AG09319 (cell line): Measurements from ENCODE around the gene LGALS3BP.

ENCODE experiments used
- DNase-seq: peaks from one replicate; pipeline ENCODE4 v3.0.0-alpha.2; 2010; ENCODE audit warnings: low read depth; ENCODE audit errors: extremely low read depth
- TF ChIP-seq, protein P1 (sequence below): IDR thresholded peaks from 2 replicates; pipeline ENCODE4 v1.5.1; 2011; ENCODE audit warnings: low read depth, mild to moderate bottlenecking, inconsistent platforms, low read length, moderate library complexity

The LGALS3BP gene

GRCh38 chr17:78973792-78974520, 5.8 kb downstream of the LGALS3BP start:
- no peak for DNase-seq
- TF ChIP-seq, protein P1, sequence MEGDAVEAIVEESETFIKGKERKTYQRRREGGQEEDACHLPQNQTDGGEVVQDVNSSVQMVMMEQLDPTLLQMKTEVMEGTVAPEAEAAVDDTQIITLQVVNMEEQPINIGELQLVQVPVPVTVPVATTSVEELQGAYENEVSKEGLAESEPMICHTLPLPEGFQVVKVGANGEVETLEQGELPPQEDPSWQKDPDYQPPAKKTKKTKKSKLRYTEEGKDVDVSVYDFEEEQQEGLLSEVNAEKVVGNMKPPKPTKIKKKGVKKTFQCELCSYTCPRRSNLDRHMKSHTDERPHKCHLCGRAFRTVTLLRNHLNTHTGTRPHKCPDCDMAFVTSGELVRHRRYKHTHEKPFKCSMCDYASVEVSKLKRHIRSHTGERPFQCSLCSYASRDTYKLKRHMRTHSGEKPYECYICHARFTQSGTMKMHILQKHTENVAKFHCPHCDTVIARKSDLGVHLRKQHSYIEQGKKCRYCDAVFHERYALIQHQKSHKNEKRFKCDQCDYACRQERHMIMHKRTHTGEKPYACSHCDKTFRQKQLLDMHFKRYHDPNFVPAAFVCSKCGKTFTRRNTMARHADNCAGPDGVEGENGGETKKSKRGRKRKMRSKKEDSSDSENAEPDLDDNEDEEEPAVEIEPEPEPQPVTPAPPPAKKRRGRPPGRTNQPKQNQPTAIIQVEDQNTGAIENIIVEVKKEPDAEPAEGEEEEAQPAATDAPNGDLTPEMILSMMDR = no peak

DNA sequence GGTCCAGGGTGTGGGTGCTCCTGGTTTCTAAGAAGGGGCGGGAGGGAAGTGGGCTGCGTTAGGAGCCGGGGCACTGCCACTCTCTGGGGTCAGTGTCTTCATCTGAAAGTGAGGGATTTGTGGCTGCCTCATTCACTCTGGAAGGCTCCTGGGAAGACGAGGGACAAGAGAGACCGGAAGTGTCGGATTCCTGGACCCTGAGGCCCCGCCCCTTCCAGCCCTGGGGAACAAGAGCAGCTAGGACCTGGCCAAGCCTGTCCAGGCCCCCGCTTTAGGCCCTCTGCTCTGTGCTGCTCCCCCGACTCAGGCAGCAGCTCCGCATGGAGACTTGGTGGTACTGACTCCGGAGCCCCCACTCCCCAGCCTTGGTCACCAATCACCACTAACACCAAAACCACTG, 6.5 kb downstream of the LGALS3BP start:
- no peak for DNase-seq
- TF ChIP-seq, protein P1 = no peak

DNA sequence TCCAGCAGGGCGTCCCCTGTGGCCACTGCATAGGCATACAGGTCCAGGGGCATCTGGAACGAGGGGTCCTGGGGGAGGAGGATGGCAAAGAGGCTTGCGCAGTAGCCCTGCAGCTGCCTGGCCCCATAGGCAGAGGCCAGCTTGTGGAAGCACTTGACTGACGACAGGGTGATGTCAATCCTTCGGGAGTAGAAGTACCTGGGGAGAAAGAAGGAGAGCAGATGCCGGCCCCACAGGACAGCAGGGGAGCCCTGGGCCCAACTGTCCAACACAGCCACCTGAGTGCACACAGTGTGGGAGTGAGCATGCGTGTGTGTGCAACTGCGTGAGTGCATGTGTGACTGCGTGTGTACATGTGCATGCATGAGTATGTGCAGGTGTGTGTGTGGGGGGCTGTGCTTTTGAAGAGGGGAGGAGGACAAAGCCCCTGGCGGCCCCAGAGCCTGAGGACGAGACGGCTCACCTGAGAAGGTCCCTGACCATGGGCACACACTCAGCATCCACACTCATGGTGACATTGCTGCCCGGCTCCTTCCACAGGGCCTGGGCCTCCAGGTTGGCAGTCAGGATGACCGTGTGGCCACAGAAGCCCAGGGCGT, 7.1 kb downstream of the LGALS3BP start:
- TF ChIP-seq, protein P1 = no peak
- no peak for DNase-seq

GRCh38 chr17:78971756-78972506, 7.8 kb downstream of the LGALS3BP start:
- TF ChIP-seq, protein P1 = no peak
- no peak for DNase-seq

DNA sequence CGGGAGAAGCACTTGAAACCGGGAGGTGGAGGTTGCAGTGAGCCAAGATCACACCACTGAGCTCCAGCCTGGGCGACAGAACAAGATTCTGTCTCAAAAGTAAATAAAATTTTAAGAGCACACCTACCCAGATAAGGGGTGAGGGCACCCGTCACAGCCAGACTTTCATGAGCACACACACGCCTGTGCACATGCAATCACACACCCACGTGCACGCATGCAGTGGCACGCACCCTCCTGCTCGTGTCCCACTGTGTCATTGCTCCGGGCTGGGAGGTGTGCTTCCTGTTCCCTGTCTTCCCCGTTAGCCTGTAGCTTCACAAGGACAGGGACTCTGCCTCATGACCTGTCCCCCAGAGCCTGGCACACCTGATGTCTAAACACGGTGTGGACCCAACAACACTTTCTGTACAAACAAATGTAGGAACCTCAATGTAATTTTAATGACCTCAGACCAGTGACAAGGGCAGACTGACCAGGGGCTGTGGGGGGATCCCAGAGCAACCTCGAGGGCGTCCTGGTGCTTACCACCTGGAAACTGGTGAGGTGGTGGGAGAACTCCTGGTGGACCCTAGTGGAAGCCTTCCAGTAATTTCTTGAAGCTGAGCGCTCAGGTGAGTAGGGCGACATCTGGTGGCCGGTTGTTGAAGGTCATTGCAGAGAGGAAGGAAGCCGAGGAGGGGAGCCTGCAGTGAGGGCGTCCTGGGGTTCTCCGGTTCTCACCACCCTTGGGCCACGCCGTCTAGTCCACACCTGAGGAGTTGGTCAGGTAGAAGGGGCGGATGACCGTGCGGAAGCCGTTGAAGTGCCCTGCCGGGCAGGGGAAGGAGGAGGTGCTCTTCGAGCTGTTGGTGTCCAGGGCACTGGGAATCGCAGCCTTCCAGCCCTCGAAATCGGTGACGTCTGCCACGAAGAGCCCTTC, 8.6 kb downstream of the LGALS3BP start:
- TF ChIP-seq, protein P1 = peak; percentile 83
- no peak for DNase-seq

DNA sequence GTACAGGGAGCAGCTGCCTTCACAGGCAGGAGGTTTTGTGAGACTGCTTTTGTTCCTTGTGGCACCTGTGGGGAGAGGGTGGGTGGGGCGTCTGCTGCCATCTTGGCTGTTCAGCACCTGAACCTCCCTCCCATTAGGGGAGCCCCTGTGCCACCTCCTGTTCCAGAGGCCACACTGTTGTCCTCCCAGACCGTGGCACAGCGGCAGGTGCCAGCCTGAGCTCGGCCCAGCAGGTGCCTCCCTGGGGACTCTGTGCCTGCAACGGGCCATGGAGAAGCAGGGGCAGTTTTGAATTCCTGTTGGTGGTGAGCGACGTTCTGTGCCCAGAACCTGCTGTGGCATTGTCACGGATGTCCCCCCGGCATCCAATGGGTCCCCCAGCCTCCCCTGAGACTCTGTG, 9.9 kb downstream of the LGALS3BP start:
- TF ChIP-seq, protein P1 = no peak
- DNase-seq = no peak
